Measurements from ENCODE around the gene TBL2. TPM values are rescaled to one million over a fixed set of nuclear protein-coding genes. Genes with fewer than 3 reads are reported as not detected.
"Not testable (repeated sequence)": the region's sequence is repeated elsewhere in the genome, so short reads cannot be mapped to it uniquely, and the experiment has no call there.

Gene TBL2
- total RNA-seq, 1 donor from 2014 or later: 29.8 TPM

- TF ChIP-seq CTCF (IDR thresholded peaks at IDR 0.05): no peak
- peaks cover 69% of the 10 kb centered on the region for H3K36me3 ChIP-seq
- intact Hi-C loops (cut with DNase I): no loop called here
These were observed 29.2 kb downstream of the TBL2 start for GRCh38 chr7:73549176-73549575.

DNA sequence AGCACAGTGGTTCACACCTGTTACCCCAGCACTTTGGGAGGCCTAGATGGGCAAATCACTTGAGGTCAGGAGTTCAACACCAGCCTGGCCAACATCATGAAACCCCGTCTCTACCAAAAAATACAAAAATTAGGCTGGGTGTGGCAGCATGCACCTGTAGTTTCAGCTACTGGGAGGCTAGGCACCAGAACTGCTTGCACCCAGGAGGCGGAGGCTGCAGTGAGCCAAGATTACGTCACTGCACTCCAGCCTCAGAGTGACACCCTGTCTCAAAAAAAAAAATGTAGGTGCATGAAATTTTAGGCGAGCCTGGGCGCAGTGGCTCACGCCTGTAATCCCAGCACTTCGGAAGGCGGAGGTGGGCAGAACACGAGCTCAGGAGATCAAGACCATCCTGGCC is 30.5 kb downstream of the TBL2 start:
- no peak for TF ChIP-seq CTCF (IDR thresholded peaks at IDR 0.05)
- intact Hi-C loops (cut with DNase I): no loop called here
- H3K36me3 ChIP-seq: peaks cover 72% of the 10 kb centered on the region
- no peaks in the 10 kb centered on the region for H3K27me3 ChIP-seq
- no peak overlapping the region for H3K27ac ChIP-seq
- ATAC-seq: no peak
- no peak for DNase-seq
- no peak overlapping the region for H3K4me3 ChIP-seq
- H3K9me3 ChIP-seq: no peaks in the 10 kb centered on the region
- H3K4me1 ChIP-seq: no peaks in the 10 kb centered on the region

More at GRCh38 chr7:73549176-73549575, 29.2 kb downstream of the TBL2 start:
- Histone ChIP-seq H3K27me3 (no peaks in the 10 kb centered on the region), H3K4me1 (no peaks in the 10 kb centered on the region), H3K27ac (no peak overlapping the region), H3K9me3 (no peaks in the 10 kb centered on the region), H3K4me3 (no peak overlapping the region)
- DNase-seq (no peak), ATAC-seq (no peak)

GRCh38 chr7:73544678-73545077 is 33.7 kb downstream of the TBL2 start:
- no peaks in the 10 kb centered on the region for H3K27me3 ChIP-seq
- no peak for TF ChIP-seq CTCF (IDR thresholded peaks at IDR 0.05)
- no peaks in the 10 kb centered on the region for H3K9me3 ChIP-seq
- no peak for ATAC-seq
- H3K4me3 ChIP-seq: no peak overlapping the region
- no peak overlapping the region for H3K27ac ChIP-seq
- DNase-seq: no peak
- H3K36me3 ChIP-seq: peaks cover 68% of the 10 kb centered on the region
- intact Hi-C loops (cut with DNase I): no loop called here
- no peaks in the 10 kb centered on the region for H3K4me1 ChIP-seq

GRCh38 chr7:73541722-73542121 is 36.7 kb downstream of the TBL2 start:
- no peak overlapping the region for H3K4me3 ChIP-seq
- ATAC-seq (no peak), DNase-seq (no peak)
- no peak overlapping the region for H3K27ac ChIP-seq
- H3K27me3 ChIP-seq: no peaks in the 10 kb centered on the region
- H3K4me1 ChIP-seq: no peaks in the 10 kb centered on the region
- intact Hi-C loops (cut with DNase I): no loop called here
- H3K36me3 ChIP-seq: peaks cover 73% of the 10 kb centered on the region
- H3K9me3 ChIP-seq: no peaks in the 10 kb centered on the region
- no peak for TF ChIP-seq CTCF (IDR thresholded peaks at IDR 0.05)

GRCh38 chr7:73539709-73540108 is 38.7 kb downstream of the TBL2 start:
- no peak overlapping the region for H3K27ac ChIP-seq
- ATAC-seq (no peak), DNase-seq (no peak)
- intact Hi-C loops (cut with DNase I): no loop called here
- no peaks in the 10 kb centered on the region for H3K4me1 ChIP-seq
- H3K4me3 ChIP-seq: no peak overlapping the region
- H3K27me3 ChIP-seq: no peaks in the 10 kb centered on the region
- no peaks in the 10 kb centered on the region for H3K9me3 ChIP-seq
- no peak for TF ChIP-seq CTCF (IDR thresholded peaks at IDR 0.05)
- H3K36me3 ChIP-seq: peaks cover 86% of the 10 kb centered on the region

DNA sequence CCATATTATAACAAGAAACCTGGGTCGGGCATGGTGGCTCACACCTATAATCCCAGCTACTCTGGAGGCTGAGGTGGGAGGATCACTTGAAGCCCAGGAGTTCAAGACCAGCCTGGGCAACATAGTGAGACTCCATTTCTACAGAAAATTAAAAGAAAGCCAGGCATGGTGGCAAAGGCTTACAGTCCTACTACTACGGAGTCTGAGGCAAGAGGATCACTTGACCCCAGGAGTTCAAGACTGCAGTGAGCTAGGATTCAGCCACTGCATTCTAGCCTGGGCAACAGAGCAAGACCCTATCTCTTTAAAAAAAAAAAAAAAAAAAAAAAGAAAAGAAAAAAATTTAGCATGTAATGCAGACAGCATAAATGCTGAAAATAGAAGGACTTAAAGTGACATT is 39.9 kb downstream of the TBL2 start:
- H3K27ac ChIP-seq, ATAC-seq: not testable (repeated sequence)
- H3K36me3 ChIP-seq: peaks cover 80% of the 10 kb centered on the region

More for the DNA sequence above, 39.9 kb downstream of the TBL2 start:
- H3K4me3 ChIP-seq; H3K4me1 ChIP-seq; intact Hi-C loops (cut with DNase I); DNase-seq; H3K27me3 ChIP-seq; H3K9me3 ChIP-seq: not testable (repeated sequence)
